HEK293T (cell line): Measurements from ENCODE around the gene PRKACG.

Experiments
- ELF4 ChIP-seq: fragments of 450-650 bp; IDR thresholded peaks from 2 replicates; pipeline ENCODE4 v1.6.1; 2017; ENCODE audit warnings: antibody characterized with exemption
- FOXM1 ChIP-seq: fragments of 450-650 bp; IDR thresholded peaks from 2 replicates; pipeline ENCODE4 v1.6.1; 2017; ENCODE audit warnings: mild to moderate bottlenecking, borderline replicate concordance
- HDGF ChIP-seq: fragments of 450-650 bp; IDR thresholded peaks from 2 replicates; pipeline ENCODE4 v1.6.1; 2017; ENCODE audit warnings: antibody characterized with exemption, borderline replicate concordance
- SP1 ChIP-seq: fragments of 450-650 bp; IDR thresholded peaks from 2 replicates; pipeline ENCODE4 v1.6.1; 2017

GRCh38 chr9:68963416-68963815 lies 50.5 kb downstream of the PRKACG start:
- TF ChIP-seq ELF4 (no peak), FOXM1 (no peak), HDGF (no peak), SP1 (no peak)
